HEK293 (cell line): ENCODE results near the gene RALY.

Experiments used
- CTCF ChIA-PET: fragments of 350-600 bp; formaldehyde crosslinking; extraction: SDS; loops from one replicate; lab custom pipeline; 2021; ENCODE audit warnings: antibody characterized with exemption; lab: Yijun Ruan, JAX
- POLR2A ChIA-PET: fragments of 300-600 bp; formaldehyde crosslinking; extraction: SDS; loops from one replicate; lab custom pipeline; 2020; ENCODE audit warnings: antibody characterized with exemption, inconsistent platforms; lab: Yijun Ruan, JAX
- H3K27ac ChIP-seq: fragments of 200-500 bp; sonication (Bioruptor generic); 2 replicates; pipeline ENCODE4 v1.5.1; 2014; ENCODE audit warnings: low read depth, low read length, control low read depth, inconsistent platforms; ENCODE audit errors: extremely low read depth
- H3K36me3 ChIP-seq, 2 experiments: fragments of 200-500 bp in 1 of 2; sonication (Bioruptor generic) in 1 of 2; 1 replicate in 1 of 2; 2 replicates in 1 of 2; pipeline ENCODE4 v1.5.1; 2014 to 2017; ENCODE audit warnings: inconsistent platforms in 2 of 2, low read length in 2 of 2; ENCODE audit not compliant: control insufficient read depth in 2 of 2, insufficient read depth in 1 of 2
- H3K4me1 ChIP-seq: fragments of 200-500 bp; sonication (Bioruptor generic); 2 replicates; pipeline ENCODE4 v1.5.1; 2014; ENCODE audit warnings: mild to moderate bottlenecking, low read length, inconsistent platforms; ENCODE audit not compliant: control insufficient read depth, insufficient read depth
- H3K4me3 ChIP-seq: 2 replicates; pipeline ENCODE4 v1.5.1; 2011; ENCODE audit warnings: low read depth, mild to moderate bottlenecking, control low read depth, low read length, moderate library complexity
- H3K9me3 ChIP-seq: fragments of 200-500 bp; sonication (Bioruptor generic); 2 replicates; pipeline ENCODE4 v1.5.1; 2014; ENCODE audit warnings: low read depth, low read length, inconsistent platforms; ENCODE audit not compliant: control insufficient read depth, insufficient read depth
- RBAK ChIP-seq: fragments of 450-650 bp; formaldehyde crosslinking; IDR thresholded peaks from 2 replicates; pipeline ENCODE4 v1.5.1; 2016; ENCODE audit warnings: missing biosample characterization, missing genetic modification characterization
- ZBTB17 ChIP-seq: fragments of 450-650 bp; formaldehyde crosslinking; IDR thresholded peaks from 2 replicates; pipeline ENCODE4 v1.5.1; 2016; ENCODE audit warnings: missing biosample characterization, missing genetic modification characterization
- ZNF10 ChIP-seq: fragments of 450-650 bp; formaldehyde crosslinking; IDR thresholded peaks from 2 replicates; pipeline ENCODE4 v1.5.1; 2017; ENCODE audit warnings: missing biosample characterization, missing genetic modification characterization
- ZNF121 ChIP-seq: fragments of 450-650 bp; formaldehyde crosslinking; IDR thresholded peaks from 2 replicates; pipeline ENCODE4 v1.5.1; 2016; ENCODE audit warnings: missing biosample characterization, missing genetic modification characterization
- ZNF133 ChIP-seq: fragments of 450-650 bp; formaldehyde crosslinking; IDR thresholded peaks from 2 replicates; pipeline ENCODE4 v1.5.1; 2016; ENCODE audit warnings: missing biosample characterization, missing genetic modification characterization
- ZNF211 ChIP-seq: fragments of 450-650 bp; formaldehyde crosslinking; IDR thresholded peaks from 2 replicates; pipeline ENCODE4 v1.5.1; 2016; ENCODE audit warnings: low read depth, missing biosample characterization, missing genetic modification characterization
- ZNF248 ChIP-seq: fragments of 450-650 bp; formaldehyde crosslinking; IDR thresholded peaks from 2 replicates; pipeline ENCODE4 v1.5.1; 2017; ENCODE audit warnings: missing biosample characterization, missing genetic modification characterization
- ZNF302 ChIP-seq: fragments of 450-650 bp; formaldehyde crosslinking; IDR thresholded peaks from 2 replicates; pipeline ENCODE4 v1.5.1; 2016; ENCODE audit warnings: missing biosample characterization, missing genetic modification characterization, low read depth
- ZNF341 ChIP-seq: fragments of 450-650 bp; formaldehyde crosslinking; IDR thresholded peaks from 2 replicates; pipeline ENCODE4; 2016; ENCODE audit warnings: low read depth, missing biosample characterization, missing genetic modification characterization
- ZNF664 ChIP-seq: fragments of 450-650 bp; formaldehyde crosslinking; IDR thresholded peaks from 2 replicates; pipeline ENCODE4 v1.5.1; 2016; ENCODE audit warnings: missing biosample characterization, missing genetic modification characterization
- TF ChIP-seq, protein P1 (sequence below): fragments of 450-650 bp; formaldehyde crosslinking; IDR thresholded peaks from 2 replicates; pipeline ENCODE4 v1.5.1; 2016; ENCODE audit warnings: missing biosample characterization, missing genetic modification characterization
- TF ChIP-seq, protein P2 (sequence below): IDR thresholded peaks from 2 replicates; pipeline ENCODE4 v1.6.1; 2011; ENCODE audit warnings: mild to moderate bottlenecking, low read depth, low read length, borderline replicate concordance
- TF ChIP-seq, protein P3 (sequence below): fragments of 450-650 bp; formaldehyde crosslinking; IDR thresholded peaks from 2 replicates; pipeline ENCODE4 v1.5.1; 2016; ENCODE audit warnings: missing biosample characterization, missing genetic modification characterization

The RALY gene

DNA sequence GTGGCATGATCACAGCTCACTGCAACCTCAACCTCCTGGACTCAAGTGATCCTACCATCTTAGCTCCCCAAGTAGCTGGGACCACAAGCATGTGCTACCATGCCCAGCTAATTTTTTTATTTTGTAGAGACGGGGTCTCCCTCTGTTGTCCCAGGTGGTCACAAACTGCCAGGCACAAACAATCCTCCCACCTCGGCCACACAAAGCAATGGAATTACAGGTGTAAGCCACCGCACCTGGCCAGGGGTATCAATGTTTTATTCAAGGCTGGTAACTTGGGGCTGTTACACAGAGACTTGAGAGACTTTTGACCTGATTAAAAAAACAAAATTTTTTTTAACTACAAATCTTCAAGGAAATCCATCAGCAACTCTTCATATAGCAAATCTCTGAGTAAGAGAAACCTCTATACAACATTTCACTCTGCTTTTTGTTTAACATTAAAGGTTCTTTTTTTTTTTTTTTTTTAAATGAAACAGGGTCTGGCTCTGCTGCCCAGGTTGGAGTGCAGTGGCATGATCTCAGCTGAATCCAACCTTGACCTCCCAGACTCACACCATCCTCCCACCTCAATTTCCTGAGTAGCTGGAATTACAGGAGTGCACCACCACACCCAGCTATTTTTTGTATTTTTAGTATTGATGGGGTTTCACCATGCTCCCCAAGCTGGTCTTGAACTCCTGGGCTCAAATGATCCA is 112.4 kb downstream of the RALY start:
- no peaks in the 10 kb centered on the region for H3K9me3 ChIP-seq
- POLR2A ChIA-PET: interaction anchor here (0.8 kb wide), 1 partner anchor 113 kb away, joined by 5 read pairs; no protein-coding TSS in a partner anchor
- H3K4me3 ChIP-seq: no peak overlapping the region
- no peak for TF ChIP-seq ZNF211 (tag by site-specific recombination)
- no peak for TF ChIP-seq RBAK
- TF ChIP-seq, protein P1, sequence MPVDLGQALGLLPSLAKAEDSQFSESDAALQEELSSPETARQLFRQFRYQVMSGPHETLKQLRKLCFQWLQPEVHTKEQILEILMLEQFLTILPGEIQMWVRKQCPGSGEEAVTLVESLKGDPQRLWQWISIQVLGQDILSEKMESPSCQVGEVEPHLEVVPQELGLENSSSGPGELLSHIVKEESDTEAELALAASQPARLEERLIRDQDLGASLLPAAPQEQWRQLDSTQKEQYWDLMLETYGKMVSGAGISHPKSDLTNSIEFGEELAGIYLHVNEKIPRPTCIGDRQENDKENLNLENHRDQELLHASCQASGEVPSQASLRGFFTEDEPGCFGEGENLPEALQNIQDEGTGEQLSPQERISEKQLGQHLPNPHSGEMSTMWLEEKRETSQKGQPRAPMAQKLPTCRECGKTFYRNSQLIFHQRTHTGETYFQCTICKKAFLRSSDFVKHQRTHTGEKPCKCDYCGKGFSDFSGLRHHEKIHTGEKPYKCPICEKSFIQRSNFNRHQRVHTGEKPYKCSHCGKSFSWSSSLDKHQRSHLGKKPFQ: 0 out of 2 replicates have a peak, but pooled peaks have one; percentile 22
- peaks cover 44 to 92% of the 10 kb centered on the region in 2 experiments for H3K36me3 ChIP-seq
- H3K4me1 ChIP-seq: peaks cover 3% of the 10 kb centered on the region; the same call in 1 of the 2 replicates
- CTCF ChIA-PET: no interaction called here
- no peak overlapping the region for H3K27ac ChIP-seq

- Histone ChIP-seq H3K4me1 (peaks cover 3% of the 10 kb centered on the region; the same call in 1 of the 2 replicates), H3K4me3 (no peak overlapping the region), H3K9me3 (no peaks in the 10 kb centered on the region), H3K36me3 (peaks cover 26 to 67% of the 10 kb centered on the region in 2 experiments), H3K27ac (no peak overlapping the region)
- ChIA-PET POLR2A (interaction anchor here (0.6 to 1.3 kb wide), 4 partner anchors 8 to 58 kb away, joined by 3 to 6 read pairs (median 4); no protein-coding TSS in a partner anchor), CTCF (interaction anchor here (1.0 kb wide), 1 partner anchor 319 kb away, joined by 3 read pairs; no protein-coding TSS in a partner anchor)
- TF ChIP-seq ZNF248 (tag by site-specific recombination): no peak
- peak; percentile 65 for TF ChIP-seq ZNF121 (tag by site-specific recombination)
- TF ChIP-seq, all 188 proteins: peak for 1
Measured at GRCh38 chr20:34108616-34109174, 115.0 kb downstream of the RALY start.

- no peak overlapping the region for H3K4me3 ChIP-seq
- POLR2A ChIA-PET: interaction anchor here (0.6 to 1.3 kb wide), 3 partner anchors 9 to 675 kb away, joined by 3 to 6 read pairs (median 4); no protein-coding TSS in a partner anchor
- no peak for TF ChIP-seq ZNF10 (tag by site-specific recombination)
- no peak for TF ChIP-seq ZNF341 (tag by site-specific recombination)
- TF ChIP-seq, protein P2, sequence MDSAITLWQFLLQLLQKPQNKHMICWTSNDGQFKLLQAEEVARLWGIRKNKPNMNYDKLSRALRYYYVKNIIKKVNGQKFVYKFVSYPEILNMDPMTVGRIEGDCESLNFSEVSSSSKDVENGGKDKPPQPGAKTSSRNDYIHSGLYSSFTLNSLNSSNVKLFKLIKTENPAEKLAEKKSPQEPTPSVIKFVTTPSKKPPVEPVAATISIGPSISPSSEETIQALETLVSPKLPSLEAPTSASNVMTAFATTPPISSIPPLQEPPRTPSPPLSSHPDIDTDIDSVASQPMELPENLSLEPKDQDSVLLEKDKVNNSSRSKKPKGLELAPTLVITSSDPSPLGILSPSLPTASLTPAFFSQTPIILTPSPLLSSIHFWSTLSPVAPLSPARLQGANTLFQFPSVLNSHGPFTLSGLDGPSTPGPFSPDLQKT: no peak
- no peak for TF ChIP-seq ZNF302
- TF ChIP-seq ZNF664 (tag by site-specific recombination): no peak
- no peak for TF ChIP-seq ZNF133 (tag by site-specific recombination)
- TF ChIP-seq, protein P3, sequence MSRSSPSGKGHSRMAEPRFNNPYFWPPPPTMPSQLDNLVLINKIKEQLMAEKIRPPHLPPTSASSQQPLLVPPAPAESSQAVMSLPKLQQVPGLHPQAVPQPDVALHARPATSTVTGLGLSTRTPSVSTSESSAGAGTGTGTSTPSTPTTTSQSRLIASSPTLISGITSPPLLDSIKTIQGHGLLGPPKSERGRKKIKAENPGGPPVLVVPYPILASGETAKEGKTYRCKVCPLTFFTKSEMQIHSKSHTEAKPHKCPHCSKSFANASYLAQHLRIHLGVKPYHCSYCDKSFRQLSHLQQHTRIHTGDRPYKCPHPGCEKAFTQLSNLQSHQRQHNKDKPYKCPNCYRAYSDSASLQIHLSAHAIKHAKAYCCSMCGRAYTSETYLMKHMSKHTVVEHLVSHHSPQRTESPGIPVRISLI: no peak
- TF ChIP-seq ZBTB17 (tag by site-specific recombination): no peak
- H3K4me1 ChIP-seq: peaks cover 3% of the 10 kb centered on the region; the same call in 1 of the 2 replicates
- H3K36me3 ChIP-seq: peaks cover 25 to 60% of the 10 kb centered on the region in 2 experiments
- no peaks in the 10 kb centered on the region for H3K9me3 ChIP-seq
- H3K27ac ChIP-seq: no peak overlapping the region
- CTCF ChIA-PET: interaction anchor here (1.0 kb wide), 1 partner anchor 320 kb away, joined by 3 read pairs; no protein-coding TSS in a partner anchor
Measured at GRCh38 chr20:34109442-34109841, 115.7 kb downstream of the RALY start.
